Mesenchymal stem cell (in vitro differentiated cells and primary cell): ENCODE results near the gene TLN1.
A peak's percentile ranks its signal among the peaks of the same experiment; 100 is the strongest.

Experiments used
- DNase-seq: peaks from one replicate; pipeline ENCODE4 v3.0.0-alpha.2; 2013
- H2AFZ ChIP-seq: one replicate; pipeline ENCODE4 v1.6.1; 2013; ENCODE audit warnings: low read depth, mild to moderate bottlenecking, control low read depth, inconsistent platforms, low read length, moderate library complexity
- H2AK5ac ChIP-seq: 2 replicates; pipeline ENCODE4 v1.6.1; 2013; ENCODE audit warnings: low read length, moderate library complexity, mild to moderate bottlenecking, inconsistent platforms; ENCODE audit not compliant: severe bottlenecking
- H2BK120ac ChIP-seq: one replicate; pipeline ENCODE4 v1.6.1; 2013; ENCODE audit warnings: low read depth, mild to moderate bottlenecking, inconsistent platforms, low read length, moderate library complexity
- H2BK12ac ChIP-seq, 2 experiments: one replicate each; pipeline ENCODE4 v1.6.1; 2013; ENCODE audit warnings: inconsistent platforms in 2 of 2, low read length in 2 of 2, mild to moderate bottlenecking in 2 of 2, moderate library complexity in 2 of 2, control low read depth in 1 of 2
- H2BK15ac ChIP-seq: one replicate; pipeline ENCODE4 v1.6.1; 2013; ENCODE audit warnings: mild to moderate bottlenecking, low read depth, inconsistent platforms; ENCODE audit not compliant: poor library complexity, severe bottlenecking
- H2BK5ac ChIP-seq: 2 replicates; pipeline ENCODE4 v1.6.1; 2013; ENCODE audit warnings: low read depth, mild to moderate bottlenecking, low read length, control low read depth, inconsistent platforms; ENCODE audit not compliant: poor library complexity, severe bottlenecking
- H3K14ac ChIP-seq, 2 experiments: one replicate each; pipeline ENCODE4 v1.6.1; 2013; ENCODE audit warnings: inconsistent platforms in 2 of 2, low read length in 2 of 2, control low read depth in 1 of 2, mild to moderate bottlenecking in 1 of 2, moderate library complexity in 1 of 2
- H3K18ac ChIP-seq, 2 experiments: one replicate each; pipeline ENCODE4 v1.6.1; 2013; ENCODE audit warnings: inconsistent platforms in 2 of 2, low read length in 2 of 2, control low read depth in 1 of 2, low read depth in 1 of 2, mild to moderate bottlenecking in 1 of 2
- H3K23ac ChIP-seq, 2 experiments: one replicate each; pipeline ENCODE4 v1.6.1; 2013; ENCODE audit warnings: inconsistent platforms in 2 of 2, low read length in 2 of 2, mild to moderate bottlenecking in 2 of 2, moderate library complexity in 2 of 2, control low read depth in 1 of 2
- H3K27ac ChIP-seq: 2 replicates; pipeline ENCODE4 v1.5.1; 2013; ENCODE audit warnings: mild to moderate bottlenecking, moderate library complexity, low read length, control low read depth, inconsistent platforms; ENCODE audit not compliant: poor library complexity, severe bottlenecking
- H3K27me3 ChIP-seq, 2 experiments: 2 replicates each; pipeline versions ENCODE4 v1.6.1 to v1.7.0; 2013; ENCODE audit warnings: low read length in 2 of 2, mild to moderate bottlenecking in 2 of 2, moderate library complexity in 2 of 2, control low read depth in 1 of 2, inconsistent platforms in 1 of 2; ENCODE audit not compliant: control insufficient read depth in 1 of 2, insufficient read depth in 1 of 2
- H3K36me3 ChIP-seq, 2 experiments: 2 replicates each; pipeline versions ENCODE4 v1.6.1 to v1.7.0; 2013; ENCODE audit warnings: low read length in 2 of 2, control low read depth in 1 of 2, inconsistent platforms in 1 of 2, low read depth in 1 of 2, mild to moderate bottlenecking in 1 of 2; ENCODE audit not compliant: insufficient read depth in 2 of 2, control insufficient read depth in 1 of 2
- H3K4ac ChIP-seq, 2 experiments: one replicate each; pipeline ENCODE4 v1.6.1; 2013; ENCODE audit warnings: inconsistent platforms in 2 of 2, low read length in 2 of 2, mild to moderate bottlenecking in 2 of 2, moderate library complexity in 2 of 2, control low read depth in 1 of 2, low read depth in 1 of 2
- H3K4me1 ChIP-seq: 2 replicates; pipeline ENCODE4 v1.6.1; 2013; ENCODE audit warnings: low read depth, low read length, control low read depth; ENCODE audit not compliant: control insufficient read depth, insufficient read depth
- H3K4me2 ChIP-seq: 2 replicates; pipeline ENCODE4 v1.6.1; 2013; ENCODE audit warnings: low read length, mild to moderate bottlenecking, inconsistent platforms; ENCODE audit not compliant: poor library complexity, severe bottlenecking
- H3K4me3 ChIP-seq, 2 experiments: 2 replicates each; pipeline versions ENCODE4 v1.5.1 to v1.7.0; 2013; ENCODE audit warnings: low read length in 2 of 2, mild to moderate bottlenecking in 2 of 2, control low read depth in 1 of 2, low read depth in 1 of 2; ENCODE audit not compliant: insufficient read depth in 1 of 2
- H3K79me1 ChIP-seq: replicated peaks from 2 replicates; pipeline ENCODE4 v1.6.1; 2013; ENCODE audit warnings: mild to moderate bottlenecking, control low read depth, low read length, inconsistent platforms; ENCODE audit not compliant: poor library complexity, severe bottlenecking
- H3K9ac ChIP-seq: 2 replicates; pipeline ENCODE4 v1.7.0; 2013; ENCODE audit warnings: mild to moderate bottlenecking, low read length, moderate library complexity
- H3K9me3 ChIP-seq: 2 replicates; pipeline ENCODE4 v1.7.0; 2013; ENCODE audit warnings: mild to moderate bottlenecking, low read length; ENCODE audit not compliant: control insufficient read depth
- H4K8ac ChIP-seq: one replicate; pipeline ENCODE4 v1.6.1; 2013; ENCODE audit warnings: inconsistent platforms, mild to moderate bottlenecking, low read length, moderate library complexity
- H4K91ac ChIP-seq: one replicate; pipeline ENCODE4 v1.6.1; 2013; ENCODE audit warnings: mild to moderate bottlenecking, low read length, inconsistent platforms
- WGBS: methylation state at CpG from one replicate; pipeline ENCODE4 v1.1.7; 2013; ENCODE audit warnings: mixed read lengths; 5-methylcytosine and 5-hydroxymethylcytosine counted together

Gene TLN1

GRCh38 chr9:35697486-35697885, 34.5 kb downstream of the TLN1 start:
- no peak overlapping the region for H2AK5ac ChIP-seq
- no peak overlapping the region for H2AFZ ChIP-seq
- no peak overlapping the region for H2BK12ac ChIP-seq
- H3K23ac ChIP-seq = no peak overlapping the region
- no peak overlapping the region for H3K18ac ChIP-seq
- H3K4me2 ChIP-seq = no peak overlapping the region
- no peaks in the 10 kb centered on the region for H3K9me3 ChIP-seq
- no peak for DNase-seq
- H2BK15ac ChIP-seq = no peak overlapping the region
- 96% methylated on average over 14 of the region's 14 CpGs for WGBS
- H3K14ac ChIP-seq = no peak overlapping the region
- H3K27me3 ChIP-seq = no peaks in the 10 kb centered on the region
- H3K4me3 ChIP-seq = no peak overlapping the region
- no peak overlapping the region for H3K27ac ChIP-seq
- H3K9ac ChIP-seq = no peak overlapping the region
- no peak overlapping the region for H4K8ac ChIP-seq
- no peaks in the 10 kb centered on the region for H3K4me1 ChIP-seq
- H3K79me1 ChIP-seq = peaks cover 4% of the 10 kb centered on the region
- H3K36me3 ChIP-seq = peaks cover 60 to 69% of the 10 kb centered on the region in 2 experiments
- H2BK120ac ChIP-seq = no peak overlapping the region
- H4K91ac ChIP-seq = no peak overlapping the region
- no peak overlapping the region for H2BK5ac ChIP-seq
- H3K4ac ChIP-seq = no peak overlapping the region

DNA sequence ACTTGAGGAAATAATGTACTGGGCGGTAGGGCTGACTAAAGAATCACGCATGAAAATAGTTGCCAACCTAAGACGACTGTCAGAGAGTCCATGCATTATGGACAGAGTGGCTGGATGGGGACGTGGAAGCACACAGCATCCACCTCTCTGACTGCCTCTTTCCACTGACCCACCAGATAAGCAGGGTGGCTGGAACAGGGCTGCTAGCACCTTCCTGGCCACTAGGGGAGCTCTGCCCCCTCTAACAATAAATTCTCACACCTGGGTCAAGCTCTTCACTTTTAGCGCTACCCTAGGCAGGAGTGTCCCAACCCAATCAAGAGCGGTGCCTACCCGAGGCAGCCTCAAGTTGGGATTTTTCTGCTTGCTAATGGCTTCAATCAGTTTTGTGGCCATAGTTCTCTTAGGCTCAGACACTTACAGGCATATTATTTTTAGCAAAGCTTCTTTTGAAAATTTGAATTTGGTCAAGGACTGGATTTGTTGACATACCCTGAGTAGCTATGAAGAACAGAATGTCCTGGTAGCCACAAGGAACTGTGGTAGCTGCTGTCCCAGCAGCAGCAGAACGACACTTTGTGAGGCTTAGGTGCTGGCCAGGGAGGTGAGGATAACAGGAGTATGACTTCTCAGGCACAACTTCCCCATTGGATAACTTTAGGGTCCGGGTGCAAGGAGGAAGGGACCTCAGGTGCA, 35.3 kb downstream of the TLN1 start:
- Histone ChIP-seq H2BK120ac (no peak overlapping the region), H3K4me1 (no peaks in the 10 kb centered on the region), H3K18ac (no peak overlapping the region), H2AFZ (no peak overlapping the region), H3K9ac (no peak overlapping the region), H3K23ac (no peak overlapping the region), H3K4ac (no peak overlapping the region), H3K4me3 (no peak overlapping the region), H3K14ac (no peak overlapping the region), H4K8ac (no peak overlapping the region), H3K27me3 (no peaks in the 10 kb centered on the region), H3K9me3 (no peaks in the 10 kb centered on the region), H3K27ac (no peak overlapping the region), H3K36me3 (peaks cover 55 to 62% of the 10 kb centered on the region in 2 experiments), H4K91ac (no peak overlapping the region), H2BK12ac (no peak overlapping the region), H3K4me2 (no peak overlapping the region), H2AK5ac (no peak overlapping the region), H3K79me1 (peaks cover 4% of the 10 kb centered on the region), H2BK5ac (no peak overlapping the region), H2BK15ac (no peak overlapping the region)
- peak; percentile 61 for DNase-seq
- WGBS = 62% methylated on average over 9 of the region's 9 CpGs

GRCh38 chr9:35695943-35696401, 36.0 kb downstream of the TLN1 start:
- Histone ChIP-seq H2AK5ac (no peak overlapping the region), H3K4me3 (no peak overlapping the region), H3K18ac (no peak overlapping the region), H2BK5ac (no peak overlapping the region), H3K4me2 (no peak overlapping the region), H4K8ac (no peak overlapping the region), H2BK15ac (no peak overlapping the region), H3K9me3 (no peaks in the 10 kb centered on the region), H3K27me3 (no peaks in the 10 kb centered on the region), H2BK12ac (no peak overlapping the region), H2AFZ (no peak overlapping the region), H3K79me1 (peaks cover 4% of the 10 kb centered on the region), H3K9ac (no peak overlapping the region), H3K23ac (no peak overlapping the region), H3K36me3 (peaks cover 52 to 55% of the 10 kb centered on the region in 2 experiments), H2BK120ac (no peak overlapping the region), H3K4me1 (peaks cover 3% of the 10 kb centered on the region), H3K27ac (no peak overlapping the region), H3K4ac (no peak overlapping the region), H4K91ac (no peak overlapping the region), H3K14ac (no peak overlapping the region)
- no peak for DNase-seq
- 100% methylated on average over 3 of the region's 3 CpGs for WGBS

DNA sequence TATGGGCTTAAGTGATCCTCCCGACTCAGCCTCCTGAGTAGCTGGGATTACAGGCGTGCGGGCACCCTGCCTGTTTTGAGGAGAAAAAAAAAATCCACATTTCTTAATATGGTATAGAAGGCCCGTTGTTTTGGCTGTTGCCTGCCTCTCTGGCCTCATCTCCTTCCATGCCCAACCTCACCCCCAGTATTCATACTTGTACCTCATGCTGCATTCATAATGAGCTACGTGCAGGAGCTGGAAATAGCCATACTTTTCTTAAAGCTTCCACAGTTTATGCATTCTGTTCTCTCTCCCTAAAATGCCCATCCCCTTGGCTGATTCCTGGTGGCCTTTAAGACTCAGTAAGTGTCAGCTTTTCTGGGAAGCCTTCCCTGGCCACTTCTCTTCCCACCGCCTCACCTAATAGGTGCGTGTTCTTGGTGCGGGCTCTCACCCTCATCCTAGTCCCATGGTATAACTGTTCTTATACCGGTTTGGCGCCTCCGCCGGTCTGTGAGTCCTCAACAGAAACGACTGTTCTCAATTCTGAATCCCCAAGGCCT, 40.2 kb downstream of the TLN1 start:
- H3K4me2 ChIP-seq = peak overlapping the region; percentile 13
- no peak overlapping the region for H2AFZ ChIP-seq
- peak overlapping the region in 1 of 2 experiments; percentile 45 for H2BK12ac ChIP-seq
- DNase-seq = no peak
- H2BK120ac ChIP-seq = no peak overlapping the region
- no peak overlapping the region for H4K8ac ChIP-seq
- no peaks in the 10 kb centered on the region for H3K27me3 ChIP-seq
- H3K27ac ChIP-seq = peak overlapping the region; percentile 94
- H3K9me3 ChIP-seq = no peaks in the 10 kb centered on the region
- peak overlapping the region in 1 of 2 experiments; percentile 87 for H3K4me3 ChIP-seq
- H3K18ac ChIP-seq = no peak overlapping the region
- H2BK5ac ChIP-seq = no peak overlapping the region
- peaks cover 17% of the 10 kb centered on the region for H3K4me1 ChIP-seq
- H4K91ac ChIP-seq = no peak overlapping the region
- H3K9ac ChIP-seq = peak overlapping the region; percentile 92
- H3K23ac ChIP-seq = no peak overlapping the region
- H3K4ac ChIP-seq = peak overlapping the region in 1 of 2 experiments; percentile 52
- H2BK15ac ChIP-seq = no peak overlapping the region
- no peak overlapping the region for H2AK5ac ChIP-seq
- WGBS = 66% methylated on average over 13 of the region's 13 CpGs
- no peak overlapping the region for H3K14ac ChIP-seq
- H3K36me3 ChIP-seq = peaks cover 28 to 30% of the 10 kb centered on the region in 2 experiments
- peaks cover 4% of the 10 kb centered on the region for H3K79me1 ChIP-seq
